GM19395 (cell line): Measurements from ENCODE around the gene MRPS26.
"Not testable (repeated sequence)": the region's sequence is repeated elsewhere in the genome, so short reads cannot be mapped to it uniquely, and the experiment has no call there.

Experiments used
- ATAC-seq: cut with Tn5 transposase; IDR thresholded peaks from one replicate; pipeline ENCODE4 v1.9.1; 2021; ENCODE audit warnings: mild to moderate bottlenecking, moderate library complexity; ENCODE audit not compliant: unreplicated experiment

MRPS26 gene

GRCh38 chr20:3045816-3046676, at the start of gene MRPS26:
Gene MRPS26, plus strand, starts transcription at chr20:3046052. Its CDS starts 17 bp downstream, at chr20:3046069.
- ATAC-seq = peak; percentile 86

DNA sequence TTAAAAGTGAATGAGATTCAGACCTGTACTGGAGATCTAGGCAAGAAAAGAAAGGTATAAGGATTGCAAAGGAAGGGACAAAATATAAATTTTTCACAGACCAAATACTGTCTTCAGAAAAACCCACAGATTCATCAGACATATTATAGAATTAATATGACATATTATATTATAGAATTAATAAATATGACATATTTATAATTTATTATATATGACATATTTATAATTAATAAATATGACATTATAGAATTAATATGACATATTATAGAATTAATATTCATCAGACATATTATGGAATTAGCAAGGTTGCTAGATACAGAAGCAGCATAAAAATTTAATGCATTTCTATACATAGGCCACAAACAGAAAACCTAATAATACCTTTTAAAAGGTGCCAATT, 47.1 kb upstream of the MRPS26 start:
- ATAC-seq = no peak

GRCh38 chr20:3000852-3001523, 44.9 kb upstream of the MRPS26 start:
- no peak for ATAC-seq

GRCh38 chr20:3003416-3003815, 42.4 kb upstream of the MRPS26 start:
- no peak for ATAC-seq

DNA sequence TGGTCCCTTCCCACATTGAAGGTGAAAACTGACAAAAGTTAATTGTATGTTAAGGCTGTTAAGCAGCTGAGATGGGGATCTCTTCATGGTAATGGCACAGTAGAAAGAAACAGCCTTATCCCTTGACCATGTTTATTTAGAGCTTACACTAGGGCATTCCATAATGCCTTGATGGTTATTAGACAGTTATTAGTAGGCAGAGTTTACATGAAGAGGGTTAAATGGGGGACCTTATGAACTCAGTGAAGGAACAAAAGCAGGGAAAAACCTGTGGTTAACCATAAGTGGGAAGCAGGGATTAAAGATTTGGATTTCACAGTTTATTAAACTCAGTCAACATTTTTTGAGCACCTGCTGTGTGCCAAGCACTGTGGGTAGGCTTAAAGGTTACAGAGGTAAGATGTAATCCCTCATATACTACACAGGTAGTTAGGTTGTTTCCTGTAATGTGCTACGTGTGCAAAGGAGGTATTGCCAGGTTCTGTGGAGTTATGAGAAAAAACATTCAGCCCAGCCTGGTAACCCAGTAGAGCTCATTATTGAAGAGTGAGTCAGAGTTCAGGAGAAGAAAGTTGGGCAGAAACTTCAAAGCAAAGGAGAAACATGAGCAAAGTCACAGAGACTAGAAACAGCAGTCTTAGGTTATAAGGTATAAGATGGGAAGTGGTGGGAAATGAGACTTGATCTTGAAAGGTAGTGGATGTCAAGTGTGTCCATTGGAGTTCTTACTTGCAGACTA, 34.7 kb upstream of the MRPS26 start:
- ATAC-seq = no peak

DNA sequence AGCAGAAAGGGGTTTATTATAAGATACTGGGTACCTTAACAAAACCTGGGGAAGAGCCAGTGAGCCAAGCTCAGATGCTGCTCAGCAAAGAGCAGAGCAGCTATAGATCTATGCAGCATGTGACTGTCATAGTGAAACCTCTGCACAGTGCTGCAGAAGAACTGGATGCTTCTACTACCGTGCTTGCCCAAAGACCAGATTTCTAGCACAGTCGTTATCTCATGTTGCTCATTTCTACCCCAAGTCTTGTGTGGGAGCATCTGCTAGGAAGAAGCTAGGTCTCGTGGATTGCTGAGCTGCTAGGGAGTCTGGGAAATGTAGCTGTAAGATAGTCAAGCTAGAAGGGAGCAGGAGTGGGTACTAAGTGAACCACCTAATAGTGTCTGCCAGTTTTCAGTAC, 34.1 kb upstream of the MRPS26 start:
- no peak for ATAC-seq

DNA sequence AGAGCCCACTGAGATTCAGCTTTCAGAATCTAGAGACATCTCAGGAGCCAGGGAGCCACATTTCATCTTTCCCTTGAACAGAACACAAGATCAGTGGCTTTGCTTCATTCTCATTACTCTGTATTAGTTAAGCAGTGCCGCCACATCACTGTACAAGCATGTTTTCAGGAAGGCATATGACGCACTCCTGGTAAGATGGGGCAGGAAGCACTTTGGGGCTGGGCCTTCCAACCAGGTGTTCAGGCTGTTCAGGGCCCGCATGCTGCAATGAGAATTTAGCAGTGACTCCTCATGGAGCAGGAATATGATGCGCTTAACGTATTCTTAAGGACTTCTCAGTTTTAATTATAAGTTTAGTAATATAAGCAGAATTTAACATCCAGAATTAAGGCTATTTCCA, 32.1 kb upstream of the MRPS26 start:
- ATAC-seq = no peak

DNA sequence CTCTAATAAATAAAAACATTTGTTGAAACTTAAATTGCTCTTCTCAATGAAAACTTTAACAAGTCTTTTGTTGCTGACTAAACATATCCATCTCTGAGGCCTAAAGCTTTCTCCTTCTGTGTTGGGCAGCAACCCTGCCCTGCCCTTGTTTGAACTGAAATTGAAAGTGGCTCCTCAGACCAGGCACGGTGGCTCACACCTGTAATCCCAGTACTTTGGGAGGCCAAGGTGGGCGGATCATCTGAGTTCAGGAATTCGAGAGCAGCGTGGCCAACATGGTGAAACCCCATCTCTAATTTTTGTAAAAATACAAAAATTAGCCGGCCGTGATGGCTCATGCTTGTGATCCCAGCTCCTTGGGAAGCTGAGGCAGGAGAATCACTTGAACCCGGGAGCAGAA, 31.7 kb upstream of the MRPS26 start:
- no peak for ATAC-seq

GRCh38 chr20:3014662-3015061, 31.2 kb upstream of the MRPS26 start:
- no peak for ATAC-seq

- ATAC-seq = not testable (repeated sequence)
These were observed 30.6 kb upstream of the MRPS26 start for GRCh38 chr20:3015302-3015701.

- ATAC-seq = no peak
These were observed 24.5 kb upstream of the MRPS26 start for GRCh38 chr20:3021327-3021726.

- no peak for ATAC-seq
These were observed 24.1 kb upstream of the MRPS26 start for GRCh38 chr20:3021777-3022176.

- not testable (repeated sequence) for ATAC-seq
These were observed 23.0 kb upstream of the MRPS26 start for GRCh38 chr20:3022559-3023490.

DNA sequence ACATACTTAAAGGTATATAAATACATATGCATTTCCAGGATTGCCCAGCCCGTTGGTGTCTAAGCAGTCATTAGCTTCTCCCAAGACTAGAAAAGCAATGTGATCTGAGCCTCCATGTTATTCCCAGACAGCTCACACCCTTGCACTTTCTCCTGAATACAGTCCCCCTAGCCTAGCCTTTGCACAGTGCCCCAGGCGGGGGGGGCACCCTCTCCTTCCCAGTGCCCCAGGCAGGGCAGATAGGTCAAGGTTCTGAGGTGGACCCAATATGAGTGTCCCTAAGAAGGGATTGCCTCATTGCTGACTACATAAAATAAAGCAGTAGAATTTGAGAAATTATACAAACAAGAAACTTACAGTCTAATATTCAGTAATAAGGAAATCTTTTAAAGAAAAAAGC, 17.9 kb upstream of the MRPS26 start:
- ATAC-seq = no peak

DNA sequence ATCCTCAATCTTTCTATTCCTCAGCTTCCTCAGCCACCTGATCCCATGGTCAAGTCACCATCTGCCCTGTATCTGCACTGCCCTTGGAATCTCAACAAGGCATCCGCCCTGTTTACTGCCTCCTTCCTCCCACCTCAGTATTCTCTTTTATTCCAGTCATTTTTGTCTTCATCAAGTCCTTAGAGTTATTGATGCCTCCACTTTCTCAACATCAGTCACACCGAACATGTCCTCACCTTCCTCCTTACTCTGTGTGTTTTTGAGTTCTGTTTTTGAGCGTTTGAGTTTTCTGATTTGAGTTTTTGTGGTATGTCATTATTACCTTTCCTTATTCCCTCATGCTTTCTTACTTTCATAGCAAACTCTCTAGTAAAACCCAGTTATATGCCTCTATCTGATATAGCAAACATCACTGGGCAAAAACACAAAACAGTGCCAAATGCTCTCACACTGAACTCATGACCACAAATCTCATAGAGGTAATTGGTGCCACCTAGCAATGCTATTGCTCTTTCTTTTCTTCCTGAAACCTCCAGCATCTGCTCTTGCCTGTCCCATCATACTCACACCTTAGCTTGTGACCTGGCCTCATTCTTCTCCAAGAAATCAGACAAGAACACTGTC, 14.2 kb upstream of the MRPS26 start:
- no peak for ATAC-seq

DNA sequence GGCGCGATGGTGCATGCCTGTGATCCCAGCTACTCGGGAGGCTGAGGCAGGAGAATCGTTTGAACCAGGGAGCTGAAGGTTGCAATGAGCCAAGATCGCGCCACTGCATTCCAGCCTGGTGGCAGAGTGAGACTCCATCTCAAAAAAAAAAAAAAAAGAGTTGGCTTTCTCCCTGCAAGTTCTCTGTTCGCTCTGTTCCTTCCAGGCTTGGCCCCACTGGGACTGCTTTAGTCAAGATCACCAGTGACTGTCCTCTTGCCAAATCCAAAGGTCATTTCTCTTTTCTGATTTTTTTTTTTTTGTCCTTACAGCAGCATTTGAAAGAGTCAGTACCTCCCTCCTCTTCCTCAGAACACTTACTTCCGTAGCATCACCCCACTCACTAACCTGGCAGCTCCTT, 13.2 kb upstream of the MRPS26 start:
- ATAC-seq = no peak

GRCh38 chr20:3037654-3038053, 8.2 kb upstream of the MRPS26 start:
- no peak for ATAC-seq

DNA sequence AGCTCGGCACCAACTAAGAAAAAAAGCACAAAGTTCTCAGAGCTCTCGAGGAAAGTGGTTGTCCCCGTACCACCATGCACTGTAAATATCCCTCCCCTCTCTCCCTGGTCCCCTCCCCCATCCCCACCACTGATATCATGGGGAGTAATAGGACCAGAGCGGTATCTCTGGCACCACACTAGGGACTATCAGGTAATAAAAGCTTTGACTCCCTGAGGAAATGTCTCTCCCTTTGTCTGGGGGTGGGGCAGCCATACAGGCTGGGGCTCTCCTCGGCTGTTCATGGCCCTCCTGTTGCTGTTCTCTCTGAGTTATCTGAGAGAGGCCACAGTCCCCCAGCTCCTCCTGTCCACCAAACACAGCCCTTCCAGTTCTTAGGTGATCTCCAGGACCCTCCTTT, 7.4 kb upstream of the MRPS26 start:
- ATAC-seq = no peak

DNA sequence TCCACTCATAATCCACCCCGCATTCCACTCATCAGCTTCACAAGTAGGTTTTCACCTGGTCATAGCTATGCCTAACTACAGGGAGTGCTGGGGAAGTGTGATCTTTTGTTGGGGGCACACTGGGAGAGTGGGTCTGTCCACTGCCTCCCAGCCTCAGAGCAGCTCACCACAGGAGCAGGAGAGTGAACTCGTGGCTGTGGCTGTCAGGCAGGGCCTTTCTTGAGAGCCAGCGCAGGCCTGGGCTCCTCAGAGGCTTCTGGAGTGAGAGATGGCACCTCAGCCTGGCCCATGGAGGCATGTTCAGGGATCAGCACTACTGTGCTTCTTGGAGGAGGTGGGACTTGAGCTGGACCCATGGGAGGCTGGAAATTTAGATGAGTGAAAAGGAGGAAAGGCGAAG, 6.4 kb upstream of the MRPS26 start:
- no peak for ATAC-seq

DNA sequence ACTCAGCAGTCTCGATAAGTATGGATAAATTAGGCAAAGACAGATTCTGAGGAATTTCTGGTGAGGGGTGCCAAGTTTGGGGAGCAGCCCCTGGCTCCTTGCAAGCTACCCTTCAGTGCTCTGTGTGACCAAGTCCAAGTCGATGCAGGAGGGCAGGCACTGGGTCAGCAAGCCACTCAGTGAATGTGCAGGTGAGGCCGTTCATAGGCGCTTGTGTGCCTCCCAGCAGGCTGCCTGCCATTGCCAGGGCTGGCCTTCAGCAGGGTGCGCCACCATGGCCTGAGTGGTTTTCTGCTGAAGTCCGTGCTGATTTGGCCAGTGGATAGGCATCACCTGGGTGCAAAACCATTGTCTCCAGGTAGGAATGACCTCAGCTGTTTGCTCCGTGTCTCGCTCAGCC, 5.8 kb upstream of the MRPS26 start:
- ATAC-seq = no peak
